Activated naive CD4-positive, alpha-beta T cell treated with anti-CD3 and anti-CD28 coated beads for 36 hours (primary cell): Measurements from ENCODE around the gene NDC1. TPM values are rescaled to one million over a fixed set of nuclear protein-coding genes. Genes with fewer than 3 reads are reported as not detected.

Experiments used
- CTCF ChIA-PET: fragments of 350-600 bp; sonication (Branson Sonifier 250); formaldehyde crosslinking; loops from one replicate; lab custom pipeline; 2021; ENCODE audit warnings: antibody characterized with exemption; lab: Charles Lee
- DNase-seq: peaks from one replicate; pipeline ENCODE4 v3.0.0-alpha.2; 2020
- H3K27ac Mint-ChIP-seq: one replicate; pipeline ENCODE4 v1.8.0; 2021; ENCODE audit warnings: mild to moderate bottlenecking, mixed read lengths
- H3K27me3 Mint-ChIP-seq: one replicate; pipeline ENCODE4 v1.8.0; 2021; ENCODE audit warnings: low read depth, mixed read lengths
- H3K36me3 Mint-ChIP-seq: one replicate; pipeline ENCODE4 v1.8.0; 2021; ENCODE audit warnings: low read depth, mixed read lengths
- H3K4me1 Mint-ChIP-seq: one replicate; pipeline ENCODE4 v1.8.0; 2021; ENCODE audit warnings: low read depth, mixed read lengths
- H3K4me3 Mint-ChIP-seq: one replicate; pipeline ENCODE4 v1.8.0; 2021; ENCODE audit warnings: mild to moderate bottlenecking, moderate library complexity, mixed read lengths
- H3K9me3 Mint-ChIP-seq: one replicate; pipeline ENCODE4 v1.8.0; 2021; ENCODE audit warnings: mixed read lengths
- intact Hi-C: fragments of 100-400 bp; cut with micrococcal nuclease; formaldehyde crosslinking; loops from one replicate; pipeline ENCODE4 v1.15.1; 2023
- total RNA-seq, 2 experiments: library from RNA; stranded (reverse); gene quantifications; one replicate each; pipeline ENCODE4 v1.2.3, GENCODE V29; 2021

NDC1 gene
- total RNA-seq, 2 experiments from 2014 or later: 25.9 to 27.9 TPM

GRCh38 chr1:53851571-53852285, 13.6 kb upstream of the NDC1 start:
- intact Hi-C loops: no loop called here
- Mint-ChIP-seq H3K27me3 (no peaks in the 10 kb centered on the region), H3K27ac (no peak overlapping the region), H3K36me3 (peaks cover 8% of the 10 kb centered on the region), H3K4me1 (no peaks in the 10 kb centered on the region), H3K9me3 (no peaks in the 10 kb centered on the region), H3K4me3 (no peak overlapping the region)
- CTCF ChIA-PET: interaction anchor here (1.0 kb wide), 1 partner anchor 9 kb away, joined by 3 read pairs; no protein-coding TSS in a partner anchor
- no peak for DNase-seq

DNA sequence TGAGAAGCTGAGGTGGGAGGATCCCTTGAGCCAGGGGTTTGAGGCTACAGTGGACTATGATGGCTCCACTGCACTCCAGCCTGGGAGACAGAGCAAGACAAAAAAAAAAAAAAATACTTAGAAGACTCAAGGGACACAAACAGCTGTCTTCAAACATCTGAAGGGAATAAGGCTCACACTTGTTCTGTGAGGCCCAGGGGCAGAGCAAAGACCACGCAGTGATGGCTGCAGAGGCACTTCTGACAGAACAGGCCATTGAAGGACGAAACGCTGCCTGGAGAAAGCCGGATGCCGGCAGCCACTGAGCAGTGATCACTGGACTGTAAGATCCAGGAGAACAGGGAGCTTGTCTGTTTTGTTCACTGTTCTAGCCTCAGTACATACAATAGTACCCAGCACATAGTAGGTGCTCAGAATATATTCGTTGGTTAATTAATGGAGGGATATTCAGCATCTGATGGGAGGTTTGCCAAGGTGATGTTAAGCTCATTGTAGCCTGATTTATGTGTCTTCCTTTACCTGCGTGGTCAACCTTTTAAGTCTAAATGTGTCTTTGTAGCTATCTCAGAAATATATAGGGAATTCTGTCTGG, 12.1 kb upstream of the NDC1 start:
- no peaks in the 10 kb centered on the region for H3K4me1 Mint-ChIP-seq
- H3K27ac Mint-ChIP-seq: no peak overlapping the region
- peaks cover 8% of the 10 kb centered on the region for H3K36me3 Mint-ChIP-seq
- DNase-seq: no peak
- H3K4me3 Mint-ChIP-seq: no peak overlapping the region
- CTCF ChIA-PET: interaction anchor here (1.0 kb wide), 1 partner anchor 11 kb away, joined by 8 read pairs; no protein-coding TSS in a partner anchor
- no peaks in the 10 kb centered on the region for H3K9me3 Mint-ChIP-seq
- H3K27me3 Mint-ChIP-seq: no peaks in the 10 kb centered on the region
- intact Hi-C loops: no loop called here

DNA sequence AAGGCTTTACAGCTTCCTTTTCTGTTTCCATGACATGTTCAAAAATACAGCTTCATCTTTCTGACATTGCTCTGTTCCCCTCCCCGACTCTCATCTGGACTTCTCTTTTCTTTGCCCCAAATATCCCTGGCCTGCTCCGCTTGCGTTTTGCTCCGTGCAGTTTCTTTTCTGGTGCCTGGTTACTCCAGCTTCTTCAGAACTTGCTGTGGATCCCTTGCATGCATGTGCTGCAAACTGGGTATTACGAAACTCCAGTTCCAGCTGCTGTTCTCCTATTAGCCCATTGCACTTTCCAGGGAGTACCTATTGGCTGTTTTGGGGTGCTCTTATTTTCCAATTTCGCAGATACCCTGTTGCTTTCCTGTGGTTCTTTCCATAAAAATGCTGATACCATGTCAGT, 9.9 kb upstream of the NDC1 start:
- intact Hi-C loops: no loop called here
- CTCF ChIA-PET: interaction anchor here (1.2 to 1.5 kb wide), 2 partner anchors 12 to 112 kb away, joined by 4 to 10 read pairs; no protein-coding TSS in a partner anchor
- Mint-ChIP-seq H3K4me1 (no peaks in the 10 kb centered on the region), H3K9me3 (no peaks in the 10 kb centered on the region), H3K36me3 (peaks cover 1% of the 10 kb centered on the region), H3K4me3 (no peak overlapping the region), H3K27me3 (no peaks in the 10 kb centered on the region), H3K27ac (no peak overlapping the region)
- DNase-seq: no peak

GRCh38 chr1:53842347-53842746, 4.3 kb upstream of the NDC1 start:
- H3K9me3 Mint-ChIP-seq: no peaks in the 10 kb centered on the region
- CTCF ChIA-PET: interaction anchor here (1.0 kb wide), 1 partner anchor 19 kb away, joined by 4 read pairs; no protein-coding TSS in a partner anchor
- H3K27me3 Mint-ChIP-seq: no peaks in the 10 kb centered on the region
- intact Hi-C loops: no loop called here
- H3K4me3 Mint-ChIP-seq: no peak overlapping the region
- H3K27ac Mint-ChIP-seq: no peak overlapping the region
- peaks cover 6% of the 10 kb centered on the region for H3K4me1 Mint-ChIP-seq
- peaks cover 3% of the 10 kb centered on the region for H3K36me3 Mint-ChIP-seq
- DNase-seq: no peak

- H3K4me1 Mint-ChIP-seq: peaks cover 27% of the 10 kb centered on the region
- H3K4me3 Mint-ChIP-seq: peak overlapping the region; percentile 100
- no peak for DNase-seq
- H3K36me3 Mint-ChIP-seq: peaks cover 9% of the 10 kb centered on the region
- CTCF ChIA-PET: no interaction called here
- H3K27me3 Mint-ChIP-seq: no peaks in the 10 kb centered on the region
- intact Hi-C loops: loop anchor here (1.0 to 2.0 kb wide), 7 partner anchors 52 to 960 kb away; partner anchors contain the start of genes LRRC42, SSBP3, TCEANC2 and TMEM59
- no peaks in the 10 kb centered on the region for H3K9me3 Mint-ChIP-seq
- H3K27ac Mint-ChIP-seq: peak overlapping the region; percentile 96
Observed at GRCh38 chr1:53838654-53838974, 518 bp upstream of the NDC1 start.

GRCh38 chr1:53837646-53837923, 511 bp downstream of the NDC1 start:
- CTCF ChIA-PET: interaction anchor here (0.6 to 1.6 kb wide), 3 partner anchors 23 to 122 kb away, joined by 3 to 5 read pairs (median 4); no protein-coding TSS in a partner anchor
- peak overlapping the region; percentile 100 for H3K4me3 Mint-ChIP-seq
- no peaks in the 10 kb centered on the region for H3K27me3 Mint-ChIP-seq
- H3K36me3 Mint-ChIP-seq: peaks cover 12% of the 10 kb centered on the region
- H3K9me3 Mint-ChIP-seq: no peaks in the 10 kb centered on the region
- intact Hi-C loops: no loop called here
- peak overlapping the region; percentile 96 for H3K27ac Mint-ChIP-seq
- peaks cover 27% of the 10 kb centered on the region for H3K4me1 Mint-ChIP-seq
- no peak for DNase-seq

DNA sequence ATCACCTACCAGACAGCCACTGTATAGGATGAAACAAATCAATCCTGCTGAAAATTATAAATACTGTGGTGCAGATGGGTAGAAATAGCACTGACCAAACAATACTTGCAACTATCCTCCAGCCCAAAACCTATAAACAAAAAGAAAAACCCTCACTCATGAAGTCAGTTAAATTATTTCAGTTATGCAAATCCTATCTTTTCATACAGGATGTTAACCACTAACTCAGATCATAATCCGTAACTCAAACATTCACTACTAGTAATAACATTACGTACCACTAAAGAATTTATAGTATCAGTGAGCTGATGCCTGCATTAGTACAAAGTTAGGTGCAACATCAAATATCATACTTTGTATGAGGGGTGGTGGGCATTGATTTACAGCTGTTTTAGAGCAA, 2.6 kb downstream of the NDC1 start:
- Mint-ChIP-seq H3K4me3 (no peak overlapping the region), H3K27ac (no peak overlapping the region), H3K4me1 (peaks cover 30% of the 10 kb centered on the region), H3K27me3 (no peaks in the 10 kb centered on the region), H3K9me3 (no peaks in the 10 kb centered on the region), H3K36me3 (peaks cover 17% of the 10 kb centered on the region)
- intact Hi-C loops: no loop called here
- DNase-seq: no peak
- CTCF ChIA-PET: no interaction called here

- CTCF ChIA-PET: no interaction called here
- H3K4me1 Mint-ChIP-seq: peaks cover 30% of the 10 kb centered on the region
- no peak overlapping the region for H3K27ac Mint-ChIP-seq
- no peak for DNase-seq
- no peaks in the 10 kb centered on the region for H3K27me3 Mint-ChIP-seq
- no peaks in the 10 kb centered on the region for H3K9me3 Mint-ChIP-seq
- peaks cover 20% of the 10 kb centered on the region for H3K36me3 Mint-ChIP-seq
- no peak overlapping the region for H3K4me3 Mint-ChIP-seq
- intact Hi-C loops: no loop called here
Observed at GRCh38 chr1:53834776-53835175, 3.3 kb downstream of the NDC1 start.

- no peaks in the 10 kb centered on the region for H3K27me3 Mint-ChIP-seq
- no peak for DNase-seq
- intact Hi-C loops: no loop called here
- peaks cover 26% of the 10 kb centered on the region for H3K4me1 Mint-ChIP-seq
- H3K4me3 Mint-ChIP-seq: no peak overlapping the region
- no peak overlapping the region for H3K27ac Mint-ChIP-seq
- CTCF ChIA-PET: interaction anchor here (0.8 kb wide), 1 partner anchor 27 kb away, joined by 3 read pairs; no protein-coding TSS in a partner anchor
- no peaks in the 10 kb centered on the region for H3K9me3 Mint-ChIP-seq
- H3K36me3 Mint-ChIP-seq: peaks cover 26% of the 10 kb centered on the region
Observed at GRCh38 chr1:53833393-53833792, 4.7 kb downstream of the NDC1 start.

DNA sequence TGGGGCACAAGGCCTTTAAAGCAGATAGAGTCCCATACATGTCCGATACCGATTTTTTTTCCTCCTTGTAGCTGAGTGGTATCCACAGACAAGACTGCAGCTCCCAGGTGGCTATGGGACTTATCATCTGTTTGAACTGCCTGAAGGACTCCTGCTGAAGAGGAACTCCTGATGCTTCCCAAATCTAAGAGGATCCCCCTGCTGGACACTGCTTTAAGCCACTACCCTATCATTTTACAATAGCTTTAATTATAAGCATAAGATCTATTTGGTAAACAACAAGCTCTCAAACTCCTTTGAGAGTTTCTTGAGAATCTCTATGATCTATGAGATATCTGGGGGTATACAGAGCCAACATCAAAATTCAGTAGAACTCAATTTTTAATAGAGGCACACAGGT, 11.7 kb downstream of the NDC1 start:
- no peak overlapping the region for H3K27ac Mint-ChIP-seq
- no peaks in the 10 kb centered on the region for H3K9me3 Mint-ChIP-seq
- intact Hi-C loops: no loop called here
- CTCF ChIA-PET: interaction anchor here (0.7 kb wide), 1 partner anchor 45 kb away, joined by 4 read pairs; no protein-coding TSS in a partner anchor
- no peaks in the 10 kb centered on the region for H3K27me3 Mint-ChIP-seq
- H3K36me3 Mint-ChIP-seq: peaks cover 33% of the 10 kb centered on the region
- H3K4me1 Mint-ChIP-seq: no peaks in the 10 kb centered on the region
- no peak overlapping the region for H3K4me3 Mint-ChIP-seq
- DNase-seq: no peak

- intact Hi-C loops: no loop called here
Observed at GRCh38 chr1:53825306-53825705, 12.8 kb downstream of the NDC1 start.

DNA sequence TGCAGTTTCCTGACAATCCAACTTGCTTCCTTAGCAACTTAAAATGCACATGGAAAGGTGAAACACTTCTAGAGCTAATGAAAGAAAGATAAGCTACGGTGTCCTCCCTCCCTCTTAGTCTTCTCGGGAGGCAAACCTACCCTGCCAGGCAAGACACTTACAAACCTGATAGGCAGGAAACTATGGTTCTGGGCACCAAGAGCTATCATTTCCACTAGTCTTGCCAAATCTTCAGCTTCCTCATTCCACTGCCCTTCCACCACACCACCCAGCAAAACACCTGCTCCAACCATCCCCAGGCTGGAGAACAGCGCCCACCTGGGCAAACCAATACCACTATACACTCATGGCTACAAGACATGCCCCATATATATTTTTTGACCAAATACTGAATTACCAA, 15.2 kb downstream of the NDC1 start:
- Mint-ChIP-seq H3K4me3 (no peak overlapping the region), H3K4me1 (peaks cover 1% of the 10 kb centered on the region), H3K27ac (no peak overlapping the region), H3K27me3 (no peaks in the 10 kb centered on the region), H3K9me3 (no peaks in the 10 kb centered on the region), H3K36me3 (peaks cover 40% of the 10 kb centered on the region)
- no peak for DNase-seq
- intact Hi-C loops: no loop called here
- CTCF ChIA-PET: interaction anchor here (1.0 kb wide), 1 partner anchor 11 kb away, joined by 4 read pairs; no protein-coding TSS in a partner anchor

More at GRCh38 chr1:53825306-53825705, 12.8 kb downstream of the NDC1 start:
- Mint-ChIP-seq H3K4me3 (no peak overlapping the region), H3K4me1 (no peaks in the 10 kb centered on the region), H3K9me3 (no peaks in the 10 kb centered on the region), H3K27ac (no peak overlapping the region), H3K27me3 (no peaks in the 10 kb centered on the region), H3K36me3 (peaks cover 33% of the 10 kb centered on the region)
- CTCF ChIA-PET: no interaction called here
- DNase-seq: no peak
